B cell (primary cell): ENCODE results near the gene TMEM52.

Source experiments
- EZH2 ChIP-seq: IDR thresholded peaks from 2 replicates; pipeline ENCODE4 v1.6.1; 2012; ENCODE audit warnings: borderline replicate concordance, low read depth, mild to moderate bottlenecking, moderate library complexity, low read length; ENCODE audit not compliant: insufficient read depth, poor library complexity, severe bottlenecking
- TF ChIP-seq, protein P1 (sequence below): fragments of 200-600 bp; IDR thresholded peaks from one replicate; pipeline ENCODE4 v1.8.0; 2022; ENCODE audit warnings: antibody characterized with exemption, mild to moderate bottlenecking

DNA sequence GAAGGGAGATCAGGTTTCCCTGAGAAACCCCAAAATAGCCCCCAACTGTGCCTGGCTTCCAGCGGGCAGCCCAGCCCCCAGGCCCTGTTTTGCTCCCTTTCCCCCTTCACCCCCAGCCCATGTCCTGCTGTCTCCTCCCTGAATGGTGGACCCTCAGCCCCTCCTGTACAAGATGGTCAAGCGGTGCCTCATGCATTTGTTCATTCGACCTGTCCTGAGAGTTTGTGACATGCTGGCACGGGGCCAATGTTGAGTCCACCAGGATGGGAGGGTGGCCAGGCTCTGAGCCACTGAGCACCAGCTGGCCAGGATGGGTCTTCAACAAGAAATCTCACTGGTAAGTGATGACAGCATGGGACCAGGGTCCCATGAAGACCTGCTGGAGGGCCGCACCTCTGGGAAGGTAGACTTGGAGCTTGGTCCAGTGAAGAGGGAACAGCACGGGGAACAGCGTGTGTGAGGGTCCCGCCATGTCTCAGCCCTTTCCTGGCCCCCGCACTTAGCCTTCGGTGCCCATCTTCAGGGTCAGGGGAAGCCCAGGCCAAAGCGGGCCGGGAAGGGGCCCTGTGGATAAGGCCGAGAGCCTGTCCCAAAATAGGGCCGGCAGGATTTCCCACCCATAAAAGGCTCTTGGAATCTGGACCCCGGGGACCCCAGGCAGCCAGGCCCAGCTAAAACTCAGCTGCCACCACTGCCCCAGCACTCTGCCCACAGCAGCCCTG is 3.9 kb downstream of the TMEM52 start, which contains the start of gene CALML6:
- TF ChIP-seq, protein P1, sequence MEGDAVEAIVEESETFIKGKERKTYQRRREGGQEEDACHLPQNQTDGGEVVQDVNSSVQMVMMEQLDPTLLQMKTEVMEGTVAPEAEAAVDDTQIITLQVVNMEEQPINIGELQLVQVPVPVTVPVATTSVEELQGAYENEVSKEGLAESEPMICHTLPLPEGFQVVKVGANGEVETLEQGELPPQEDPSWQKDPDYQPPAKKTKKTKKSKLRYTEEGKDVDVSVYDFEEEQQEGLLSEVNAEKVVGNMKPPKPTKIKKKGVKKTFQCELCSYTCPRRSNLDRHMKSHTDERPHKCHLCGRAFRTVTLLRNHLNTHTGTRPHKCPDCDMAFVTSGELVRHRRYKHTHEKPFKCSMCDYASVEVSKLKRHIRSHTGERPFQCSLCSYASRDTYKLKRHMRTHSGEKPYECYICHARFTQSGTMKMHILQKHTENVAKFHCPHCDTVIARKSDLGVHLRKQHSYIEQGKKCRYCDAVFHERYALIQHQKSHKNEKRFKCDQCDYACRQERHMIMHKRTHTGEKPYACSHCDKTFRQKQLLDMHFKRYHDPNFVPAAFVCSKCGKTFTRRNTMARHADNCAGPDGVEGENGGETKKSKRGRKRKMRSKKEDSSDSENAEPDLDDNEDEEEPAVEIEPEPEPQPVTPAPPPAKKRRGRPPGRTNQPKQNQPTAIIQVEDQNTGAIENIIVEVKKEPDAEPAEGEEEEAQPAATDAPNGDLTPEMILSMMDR: no peak
- no peak for TF ChIP-seq EZH2
